Large intestine (tissue), 3 donors: ENCODE measurements around the gene NEIL3. TPM values are rescaled to one million over a fixed set of nuclear protein-coding genes. Genes with fewer than 3 reads are reported as not detected.
A peak's percentile ranks its signal among the peaks of the same experiment; 100 is the strongest.
"Not testable (repeated sequence)": the region's sequence is repeated elsewhere in the genome, so short reads cannot be mapped to it uniquely, and the experiment has no call there.

ENCODE experiments used
- DNase-seq, 2 donors: peaks; one replicate each; pipeline versions ENCODE4 v3.0.0 to v3.0.0-alpha.2; 2013
- H3K27ac ChIP-seq: one replicate; pipeline ENCODE4 v1.5.1; 2013; ENCODE audit warnings: low read length
- H3K27me3 ChIP-seq: 2 replicates; pipeline ENCODE4 v1.6.1; 2013; ENCODE audit warnings: low read length; ENCODE audit not compliant: control insufficient read depth, insufficient read depth
- H3K36me3 ChIP-seq: 2 replicates; pipeline ENCODE4 v1.6.1; 2013; ENCODE audit warnings: low read length; ENCODE audit not compliant: control insufficient read depth, insufficient read depth
- H3K4me1 ChIP-seq: one replicate; pipeline ENCODE4 v1.6.1; 2013; ENCODE audit warnings: low read length; ENCODE audit not compliant: control insufficient read depth, insufficient read depth
- H3K4me3 ChIP-seq: one replicate; pipeline ENCODE4 v1.5.1; 2013; ENCODE audit warnings: low read length
- H3K9me3 ChIP-seq: one replicate; pipeline ENCODE4 v1.6.1; 2013; ENCODE audit warnings: mild to moderate bottlenecking, low read depth, low read length, moderate library complexity; ENCODE audit not compliant: control insufficient read depth
- WGBS: methylation state at CpG from one replicate; pipeline ENCODE4 v1.1.5; 2013; ENCODE audit warnings: low lambda C conversion rate; ENCODE audit not compliant: insufficient coverage; 5-methylcytosine and 5-hydroxymethylcytosine counted together
- polyA plus RNA-seq: library from polyadenylated mRNA; unstranded; fragments of 120-200 nt; gene quantifications from one replicate; pipeline ENCODE4 v1.2.1, GENCODE V29; 2013

Gene NEIL3
- polyA plus RNA-seq, 1 donor: 2.6 TPM

DNA sequence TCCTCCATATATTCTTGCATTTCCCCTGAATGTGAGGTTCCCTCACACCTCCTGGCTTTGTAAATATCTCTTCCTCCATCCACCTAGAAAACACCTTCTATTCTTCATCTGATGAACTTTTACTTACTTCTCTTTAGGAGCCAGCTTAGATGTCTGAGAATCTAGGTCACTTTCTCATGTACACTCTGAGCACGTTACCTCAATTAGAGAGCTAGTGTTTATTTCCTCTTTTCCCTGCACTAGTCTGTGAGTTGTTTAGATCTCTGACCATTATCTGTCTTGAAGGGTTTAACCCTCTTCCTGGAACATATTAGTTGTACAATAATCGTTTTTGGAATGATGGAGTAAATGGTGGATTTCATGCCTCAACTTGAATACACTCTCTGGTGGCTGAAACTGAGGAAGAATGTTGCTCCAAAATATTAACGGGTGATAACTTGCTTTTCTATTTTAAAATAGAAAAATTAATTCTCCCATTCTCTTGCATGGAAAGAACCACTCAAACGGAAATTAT is 8.5 kb upstream of the NEIL3 start:
- Histone ChIP-seq H3K4me1 (no peaks in the 10 kb centered on the region), H3K27me3 (no peaks in the 10 kb centered on the region), H3K27ac (no peak overlapping the region), H3K9me3 (peaks cover 9% of the 10 kb centered on the region), H3K36me3 (no peaks in the 10 kb centered on the region), H3K4me3 (no peak overlapping the region)
- DNase-seq: no peak
- 94% methylated on average over 2 of the region's 4 CpGs for WGBS

DNA sequence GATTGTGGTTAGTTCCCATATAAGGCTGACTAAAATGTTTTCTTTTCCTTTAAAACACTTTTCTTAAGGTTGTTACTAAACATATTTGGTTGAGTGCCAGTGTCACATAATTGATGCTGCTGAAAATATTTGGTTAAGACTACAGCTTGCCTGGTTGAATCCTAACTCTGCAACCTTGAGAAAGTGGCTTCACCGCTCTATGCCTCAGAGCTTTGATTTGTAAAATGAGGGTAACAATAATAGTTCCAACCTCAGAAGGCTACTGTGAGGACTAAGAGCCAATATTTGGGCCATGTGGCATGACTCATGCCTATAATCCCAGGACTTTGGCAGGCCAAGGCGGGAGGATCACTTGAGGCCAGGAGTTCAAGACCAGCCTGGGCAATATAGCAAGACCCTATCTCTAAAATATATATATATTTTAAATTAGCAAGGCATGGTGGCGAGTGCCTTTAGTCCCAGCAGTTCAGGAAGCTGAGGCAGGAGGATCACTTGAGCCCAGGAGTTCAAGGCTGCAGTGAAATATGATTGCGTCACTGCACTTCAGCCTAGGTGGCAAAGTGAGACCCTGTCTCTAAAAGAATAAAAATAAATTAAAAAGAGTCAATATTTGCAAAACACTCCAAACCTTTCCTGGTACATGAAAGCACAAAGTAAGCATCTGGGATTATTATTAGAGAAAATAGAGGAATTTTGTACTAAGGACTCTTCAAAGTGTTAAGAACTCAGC is 7.1 kb upstream of the NEIL3 start:
- Histone ChIP-seq H3K27me3 (no peaks in the 10 kb centered on the region), H3K36me3 (no peaks in the 10 kb centered on the region), H3K4me1 (no peaks in the 10 kb centered on the region), H3K4me3 (no peak overlapping the region), H3K9me3 (peaks cover 5% of the 10 kb centered on the region), H3K27ac (no peak overlapping the region)
- DNase-seq: no peak
- no CpG with 5 or more reads among the region's 4 CpGs for WGBS

DNA sequence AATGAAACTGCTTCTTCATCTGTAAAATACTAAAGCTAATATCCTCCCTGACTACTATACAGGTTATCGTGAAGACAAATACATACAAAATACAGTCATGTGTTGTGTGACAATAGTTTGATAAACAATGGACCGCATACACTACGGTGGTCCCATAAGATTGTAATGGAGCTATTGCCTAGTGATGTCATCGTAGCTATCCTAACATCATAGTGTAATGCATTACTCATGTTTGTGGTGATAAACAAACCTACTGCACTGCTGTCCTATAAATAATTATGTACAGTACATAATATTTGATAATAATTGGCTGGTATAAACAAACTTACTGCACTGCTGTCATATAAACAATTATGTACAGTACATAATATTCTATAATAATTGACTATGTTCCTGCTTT is 5.6 kb upstream of the NEIL3 start:
- Histone ChIP-seq H3K4me1 (no peaks in the 10 kb centered on the region), H3K36me3 (no peaks in the 10 kb centered on the region), H3K9me3 (no peaks in the 10 kb centered on the region), H3K4me3 (no peak overlapping the region), H3K27ac (no peak overlapping the region), H3K27me3 (no peaks in the 10 kb centered on the region)
- no peak for DNase-seq
- WGBS: no CpG with 5 or more reads among the region's 4 CpGs

DNA sequence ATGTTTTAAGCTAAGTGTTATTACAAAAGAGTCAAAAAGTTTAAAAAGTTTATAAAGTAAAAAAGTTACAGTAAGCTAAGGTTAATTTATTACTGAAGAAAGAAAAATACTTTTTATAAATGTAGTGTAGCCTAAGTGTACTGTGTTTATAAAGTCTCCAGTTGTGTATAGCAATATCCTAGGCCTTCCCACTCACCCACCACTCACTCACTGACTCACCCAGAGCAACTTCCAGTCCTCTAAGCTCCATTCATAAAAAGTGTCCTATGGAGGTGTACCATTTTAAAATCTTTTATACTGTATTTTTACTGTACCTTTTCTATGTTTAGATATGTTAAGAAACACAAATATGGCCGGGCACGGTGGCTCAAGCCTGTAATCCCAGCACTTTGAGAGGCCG is 4.8 kb upstream of the NEIL3 start:
- not testable (repeated sequence) for H3K36me3 ChIP-seq, H3K27me3 ChIP-seq, H3K9me3 ChIP-seq, H3K4me1 ChIP-seq, H3K27ac ChIP-seq, H3K4me3 ChIP-seq, DNase-seq
- no CpG with 5 or more reads among the region's 3 CpGs for WGBS

DNA sequence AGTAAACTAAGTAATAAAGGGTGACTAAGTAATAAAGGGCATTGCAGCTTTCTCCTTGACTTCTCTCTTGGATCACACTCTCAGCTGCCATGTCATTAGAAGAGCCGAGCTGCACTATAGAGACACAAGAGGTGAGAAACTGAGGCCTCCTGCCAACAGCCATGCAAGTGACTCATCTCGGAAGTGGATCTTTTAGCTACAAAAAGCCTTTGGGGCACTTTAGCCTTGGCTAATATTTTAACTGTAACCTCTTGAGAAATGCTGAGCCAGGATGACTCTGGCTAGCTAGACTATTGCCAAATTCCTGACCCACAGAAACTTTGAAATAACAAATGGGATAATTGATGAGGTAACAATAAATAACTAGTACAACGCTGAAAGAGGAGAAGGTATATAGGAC is 1.5 kb upstream of the NEIL3 start:
- H3K4me1 ChIP-seq: no peaks in the 10 kb centered on the region
- no peaks in the 10 kb centered on the region for H3K9me3 ChIP-seq
- H3K27ac ChIP-seq: no peak overlapping the region
- DNase-seq: no peak
- no peaks in the 10 kb centered on the region for H3K27me3 ChIP-seq
- 78% methylated on average over 1 of the region's 3 CpGs for WGBS
- H3K36me3 ChIP-seq: no peaks in the 10 kb centered on the region
- H3K4me3 ChIP-seq: no peak overlapping the region

DNA sequence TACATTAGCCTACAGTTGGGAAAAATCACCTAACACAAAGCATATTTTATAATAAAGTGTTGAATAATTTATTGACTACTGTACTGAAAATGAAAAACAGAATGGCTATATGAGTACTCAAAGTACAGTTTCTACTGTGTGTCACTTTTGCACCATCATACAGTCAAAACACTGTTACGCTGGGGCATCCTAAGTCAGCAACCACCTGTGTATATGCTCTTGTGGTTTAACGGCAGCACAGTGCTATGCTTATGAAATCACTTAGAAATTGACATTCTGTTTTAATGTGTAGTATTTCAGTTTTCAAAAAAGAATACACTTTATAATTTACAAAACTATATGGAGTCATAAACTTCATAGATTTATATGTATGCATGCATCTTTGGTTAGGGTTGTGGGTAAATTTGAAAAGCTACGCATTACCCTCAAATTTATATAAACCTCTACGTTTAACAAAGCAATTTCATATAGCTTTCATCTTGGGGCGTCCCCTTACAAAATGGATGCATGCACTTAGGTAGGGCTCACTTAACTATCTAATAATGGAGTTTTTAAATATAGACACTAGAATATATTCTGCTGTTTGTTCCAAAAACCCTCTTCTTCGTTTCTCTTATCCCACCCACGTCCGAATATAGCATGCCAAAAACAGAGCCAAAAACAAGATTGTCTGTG is 690 bp upstream of the NEIL3 start:
- no peaks in the 10 kb centered on the region for H3K4me1 ChIP-seq
- no peak overlapping the region for H3K27ac ChIP-seq
- no peaks in the 10 kb centered on the region for H3K27me3 ChIP-seq
- no peaks in the 10 kb centered on the region for H3K36me3 ChIP-seq
- DNase-seq: no peak
- peak overlapping the region; percentile 77 for H3K4me3 ChIP-seq
- H3K9me3 ChIP-seq: no peaks in the 10 kb centered on the region
- 69% methylated on average over 2 of the region's 8 CpGs for WGBS

DNA sequence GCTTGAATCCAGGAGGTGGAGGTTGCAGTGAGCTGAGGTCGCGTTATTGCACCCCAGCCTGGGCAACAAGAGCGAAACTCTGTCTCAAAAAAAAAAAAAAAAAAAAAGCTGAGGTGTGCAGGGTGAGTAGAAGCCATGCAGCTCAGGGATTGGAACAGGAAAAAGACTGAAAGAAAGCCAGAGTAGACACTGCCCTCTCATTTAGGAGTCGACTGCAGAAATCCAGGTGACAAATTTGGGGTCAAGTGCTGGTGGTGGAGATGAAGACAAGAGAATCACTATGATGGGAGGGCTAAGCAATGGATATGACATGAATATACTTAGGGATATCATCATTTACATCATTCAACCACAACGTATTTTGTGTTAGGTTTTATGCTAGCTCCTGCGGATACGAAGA is 1.9 kb downstream of the NEIL3 start:
- no peaks in the 10 kb centered on the region for H3K27me3 ChIP-seq
- no peak overlapping the region for H3K4me3 ChIP-seq
- H3K4me1 ChIP-seq: no peaks in the 10 kb centered on the region
- no peak for DNase-seq
- no peaks in the 10 kb centered on the region for H3K9me3 ChIP-seq
- no CpG with 5 or more reads among the region's 7 CpGs for WGBS
- no peaks in the 10 kb centered on the region for H3K36me3 ChIP-seq
- H3K27ac ChIP-seq: no peak overlapping the region

DNA sequence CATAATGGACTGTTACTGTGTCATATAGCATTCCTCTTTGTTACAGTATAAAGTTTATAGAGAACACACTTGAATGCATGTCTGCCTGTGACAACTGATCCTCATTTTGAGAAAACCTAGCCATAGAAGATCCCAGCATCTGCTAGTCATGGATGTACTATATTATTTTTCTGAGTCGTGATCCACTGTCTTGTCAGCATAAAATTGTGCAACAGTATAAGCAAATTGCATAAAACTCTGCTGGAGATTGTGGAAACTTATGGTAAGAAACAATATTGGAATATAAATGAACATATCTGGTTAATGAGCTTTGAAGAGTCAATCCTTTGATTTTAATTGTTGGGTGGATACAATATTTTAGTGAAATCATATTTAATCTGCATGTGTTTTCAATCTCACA is 3.6 kb downstream of the NEIL3 start:
- Histone ChIP-seq H3K4me3 (no peak overlapping the region), H3K9me3 (no peaks in the 10 kb centered on the region), H3K27me3 (no peaks in the 10 kb centered on the region), H3K36me3 (no peaks in the 10 kb centered on the region), H3K27ac (no peak overlapping the region), H3K4me1 (no peaks in the 10 kb centered on the region)
- DNase-seq: no peak
- WGBS: no CpG with 5 or more reads among the region's 1 CpG

DNA sequence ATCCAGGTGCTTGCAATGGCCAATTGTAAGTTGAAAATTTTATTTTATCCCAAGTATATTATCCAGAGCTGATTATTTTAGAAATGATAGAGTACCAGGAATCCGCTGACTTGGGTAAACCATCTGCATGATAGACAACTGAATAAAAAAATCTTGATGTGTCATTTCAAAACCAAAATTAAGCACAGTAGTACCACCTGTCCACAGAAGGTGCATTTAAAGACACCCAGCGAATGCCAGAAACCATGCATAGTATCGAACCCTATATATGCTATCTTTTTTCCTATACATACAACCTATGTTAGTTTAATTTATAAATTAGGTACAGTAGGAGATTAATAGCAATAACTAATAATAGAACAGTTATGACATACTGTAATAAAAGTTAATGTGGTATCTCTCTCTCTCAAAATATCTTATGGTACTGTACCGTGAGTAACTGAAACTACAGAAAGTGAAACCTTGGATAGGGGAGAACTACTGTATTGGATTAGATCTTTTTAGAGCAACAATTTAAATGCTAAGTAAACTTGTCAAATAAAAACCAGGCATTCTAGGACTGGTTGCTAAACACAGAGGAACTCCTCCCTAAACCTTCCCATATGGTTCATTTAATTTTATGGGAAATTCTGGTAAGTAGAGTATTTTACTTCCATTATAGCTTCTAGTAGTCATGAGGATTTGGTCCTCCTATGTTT is 6.2 kb downstream of the NEIL3 start:
- no peak overlapping the region for H3K27ac ChIP-seq
- DNase-seq: peak in 1 of 2 donors; percentile 35
- 0% methylated on average over 1 of the region's 4 CpGs for WGBS
- H3K9me3 ChIP-seq: no peaks in the 10 kb centered on the region
- H3K36me3 ChIP-seq: no peaks in the 10 kb centered on the region
- H3K4me1 ChIP-seq: no peaks in the 10 kb centered on the region
- H3K27me3 ChIP-seq: no peaks in the 10 kb centered on the region
- no peak overlapping the region for H3K4me3 ChIP-seq

DNA sequence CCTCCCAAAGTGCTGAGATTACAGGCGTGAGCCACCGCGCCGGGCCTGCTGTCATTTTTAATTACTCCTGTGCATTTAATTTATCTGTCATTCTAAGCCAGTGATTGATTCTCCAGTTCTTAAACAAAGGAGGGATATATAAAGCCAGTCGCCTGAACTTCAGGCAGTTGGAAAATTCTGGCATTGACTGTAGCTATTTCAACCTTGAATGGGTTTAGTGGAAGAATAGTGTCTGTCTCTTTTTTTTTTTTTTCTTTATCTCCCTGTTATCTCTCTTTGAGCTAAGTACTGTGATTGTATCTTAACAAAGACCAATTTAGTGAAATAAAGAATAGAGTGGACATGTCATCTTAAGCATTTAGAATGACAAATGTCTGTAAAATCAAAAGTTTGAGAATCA is 11.0 kb downstream of the NEIL3 start:
- no peak overlapping the region for H3K27ac ChIP-seq
- 91% methylated on average over 4 of the region's 5 CpGs for WGBS
- H3K4me1 ChIP-seq: no peaks in the 10 kb centered on the region
- DNase-seq: no peak
- no peaks in the 10 kb centered on the region for H3K27me3 ChIP-seq
- no peaks in the 10 kb centered on the region for H3K9me3 ChIP-seq
- H3K4me3 ChIP-seq: no peak overlapping the region
- H3K36me3 ChIP-seq: no peaks in the 10 kb centered on the region
